ENCODE data around the gene TIGD6.
A peak's percentile ranks its signal among the peaks of the same experiment; 100 is the strongest.
"Not testable (repeated sequence)": the region's sequence is repeated elsewhere in the genome, so short reads cannot be mapped to it uniquely, and the experiment has no call there.

The TIGD6 gene

GRCh38 chr5:150000256-150000989 is at the start of gene TIGD6, which contains the start of gene HMGXB3:
TSS of gene TIGD6 (minus strand) at chr5:150000654. CDS start at chr5:149996348, 4,306 bp downstream.
TSS of gene HMGXB3 (plus strand) at chr5:150000739. CDS start at chr5:150004853, 4,114 bp downstream.
- DNase-seq, result peak; percentile 82

GRCh38 chr5:150046031-150046430 is 45.6 kb upstream of the TIGD6 start:
- DNase-seq, result no peak

DNA sequence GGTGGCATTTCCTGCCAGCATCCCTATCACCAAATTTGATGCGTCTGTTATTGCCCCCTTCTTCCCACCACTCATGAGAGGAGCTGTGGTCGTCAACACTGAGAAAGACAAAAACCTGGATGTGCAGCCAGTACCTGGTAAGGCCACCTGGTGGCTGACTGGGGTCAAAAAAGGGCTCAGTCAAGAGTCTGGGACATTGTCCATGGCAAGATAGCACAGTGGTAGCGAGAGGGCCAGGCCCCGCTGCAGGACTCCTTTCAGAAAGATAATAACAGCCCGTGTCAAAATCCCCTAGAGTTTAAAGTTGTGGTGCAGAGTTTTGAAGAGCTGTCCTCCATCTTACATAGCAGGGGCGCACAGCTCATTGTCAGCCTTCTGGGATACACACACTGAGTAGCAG is 45.1 kb upstream of the TIGD6 start:
- DNase-seq, result no peak

- DNase-seq, result no peak
These were observed 44.3 kb upstream of the TIGD6 start for GRCh38 chr5:150044712-150045111.

DNA sequence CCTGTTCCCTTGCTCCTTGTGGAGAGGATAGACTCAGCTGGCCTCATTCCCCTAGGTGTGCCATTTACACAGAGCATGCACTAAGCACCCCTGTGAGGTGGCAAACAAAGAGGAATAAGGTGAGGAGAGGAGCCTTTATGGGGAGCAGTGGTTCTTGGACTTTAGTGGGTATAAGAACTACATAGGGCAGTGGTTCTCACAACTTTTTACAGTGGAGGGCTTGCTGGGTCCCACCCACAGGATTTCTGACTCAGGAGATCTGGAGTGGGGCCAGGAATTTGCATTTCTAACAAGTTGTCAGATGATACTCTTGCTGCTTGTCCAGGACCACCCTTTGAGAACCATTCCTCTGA is 43.9 kb upstream of the TIGD6 start:
- no peak for DNase-seq

DNA sequence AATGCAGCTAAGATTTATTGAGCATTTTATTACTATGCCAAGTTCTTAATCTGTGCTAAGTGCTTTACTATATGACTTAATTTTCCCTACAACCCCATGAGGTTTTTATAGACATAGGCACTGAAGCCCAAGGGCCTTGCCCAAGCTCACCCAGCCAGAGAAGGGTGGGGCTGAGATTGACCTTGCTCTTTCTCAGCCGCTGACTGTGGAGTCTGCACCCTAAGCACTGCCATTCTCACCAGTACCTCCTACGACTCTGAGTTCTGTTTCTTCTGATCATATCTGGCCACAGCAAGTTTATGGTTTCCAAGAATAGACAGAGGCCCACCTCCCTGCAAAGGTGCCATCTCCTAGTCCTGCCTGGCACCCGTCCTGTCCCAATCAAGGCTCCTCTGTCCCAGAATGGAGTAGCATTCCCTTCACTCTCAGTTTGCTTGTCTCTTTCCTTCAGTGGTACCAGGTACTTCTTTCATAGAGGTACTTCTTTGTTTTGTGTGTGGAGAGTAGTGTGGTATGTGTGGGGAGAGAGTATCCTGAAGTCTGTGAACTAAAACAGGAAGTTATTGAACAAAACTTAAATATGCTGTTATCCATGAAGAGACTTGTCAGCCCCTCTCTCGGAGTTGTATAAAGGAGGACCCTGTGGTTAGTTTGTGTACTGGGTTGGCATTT is 43.3 kb upstream of the TIGD6 start:
- DNase-seq, result no peak

- DNase-seq, result no peak
These were observed 42.0 kb upstream of the TIGD6 start for GRCh38 chr5:150042459-150042858.

DNA sequence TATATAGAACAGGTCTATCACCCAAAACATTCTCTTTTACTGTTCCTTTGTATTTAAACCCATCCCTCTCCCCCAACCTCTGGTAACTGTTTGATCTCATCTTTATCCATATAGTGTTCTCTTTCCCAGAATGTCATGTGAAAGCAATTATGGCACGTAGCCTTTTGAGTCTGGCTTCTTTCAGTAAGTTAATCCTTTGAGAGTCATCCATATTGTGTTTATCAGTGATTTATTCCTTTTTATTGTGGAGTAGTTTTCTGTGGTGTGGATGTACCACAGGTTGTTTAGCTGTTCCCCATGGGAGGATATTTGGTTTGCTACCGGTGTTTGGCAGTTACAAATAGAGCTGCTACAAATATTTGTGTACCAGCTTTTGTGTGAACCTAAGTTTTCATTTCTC is 38.1 kb upstream of the TIGD6 start:
- no peak for DNase-seq

- no peak for DNase-seq
These were observed 36.1 kb upstream of the TIGD6 start for GRCh38 chr5:150036513-150036912.

DNA sequence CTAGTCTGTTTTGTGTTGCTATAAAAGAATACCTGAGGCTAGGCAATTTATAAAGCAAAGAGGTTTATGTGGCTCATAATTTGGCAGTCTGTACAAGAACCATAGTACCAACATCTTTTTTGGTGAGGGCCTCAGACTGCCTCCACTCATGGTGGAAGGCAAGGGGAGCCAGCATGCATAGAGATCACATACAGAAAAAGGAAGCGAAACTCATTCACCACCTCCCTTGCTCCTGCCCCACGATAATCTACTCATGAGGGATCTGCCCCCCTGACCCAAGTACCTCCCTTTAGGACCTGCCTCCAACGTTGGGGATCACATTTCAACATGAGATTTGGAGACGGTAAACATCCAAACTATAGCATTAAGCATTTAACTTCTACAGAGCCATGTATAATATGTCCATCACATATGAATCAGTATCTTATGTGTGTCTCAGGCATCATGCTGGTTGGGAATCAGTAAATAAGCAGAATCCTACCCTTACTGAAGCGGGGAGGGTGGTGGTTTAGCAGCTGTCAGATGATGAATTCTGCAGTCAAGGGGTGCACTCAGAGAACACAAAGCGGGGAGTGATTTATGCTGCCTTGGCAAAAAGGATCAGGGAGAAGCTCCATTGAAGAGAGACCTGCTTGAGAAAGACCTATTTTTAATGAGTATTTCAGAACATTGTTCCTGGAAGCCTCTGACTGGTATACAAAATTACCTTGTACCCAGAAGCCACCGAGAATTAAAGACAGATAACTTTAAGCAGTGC is 34.9 kb upstream of the TIGD6 start:
- no peak for DNase-seq

GRCh38 chr5:150034662-150035061 is 34.2 kb upstream of the TIGD6 start:
- no peak for DNase-seq

GRCh38 chr5:150033334-150033733 is 32.9 kb upstream of the TIGD6 start:
- DNase-seq, result no peak

DNA sequence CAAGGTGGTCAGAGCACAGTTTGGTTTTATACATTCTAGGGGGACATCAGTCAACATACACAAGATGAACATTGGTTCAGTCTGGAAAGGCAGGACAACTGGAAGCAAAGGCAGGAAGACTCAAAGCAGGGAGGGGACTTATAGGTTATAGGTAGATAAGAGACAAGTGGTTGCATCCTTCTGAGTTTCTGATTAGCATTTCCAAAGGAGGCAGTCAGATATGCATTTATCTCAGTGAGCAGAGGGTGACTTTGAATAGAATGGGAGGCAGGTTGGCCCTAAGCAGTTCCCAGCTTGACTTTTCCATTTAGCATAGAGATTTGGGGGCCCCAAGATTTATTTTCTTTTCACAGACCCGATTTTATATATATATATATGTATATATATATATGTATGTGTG is 27.6 kb upstream of the TIGD6 start:
- not testable (repeated sequence) for DNase-seq

DNA sequence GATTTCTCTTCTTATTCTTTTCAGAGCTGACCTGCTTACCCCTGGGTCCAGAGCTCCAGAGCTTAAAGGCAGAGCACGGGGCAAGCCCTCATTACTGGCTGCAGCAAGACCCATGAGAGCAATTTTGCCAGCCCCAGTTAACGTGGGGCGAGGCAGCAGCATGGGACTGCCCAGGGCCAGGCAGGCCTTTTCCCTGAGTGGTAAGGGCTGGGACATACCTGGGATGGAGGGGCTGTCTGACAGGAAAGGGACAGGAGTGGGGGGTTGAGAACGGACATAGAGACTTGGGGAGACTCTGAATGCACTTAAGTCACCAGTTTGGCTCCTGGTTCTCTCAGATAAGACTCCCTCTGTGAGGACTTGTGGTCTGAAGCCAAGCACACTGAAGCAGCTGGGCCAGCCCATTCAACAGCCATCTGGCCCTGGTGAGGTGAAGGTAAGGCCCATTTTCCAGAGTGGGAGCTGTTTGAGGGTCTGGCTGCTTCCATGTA is 26.3 kb upstream of the TIGD6 start:
- DNase-seq, result no peak

DNA sequence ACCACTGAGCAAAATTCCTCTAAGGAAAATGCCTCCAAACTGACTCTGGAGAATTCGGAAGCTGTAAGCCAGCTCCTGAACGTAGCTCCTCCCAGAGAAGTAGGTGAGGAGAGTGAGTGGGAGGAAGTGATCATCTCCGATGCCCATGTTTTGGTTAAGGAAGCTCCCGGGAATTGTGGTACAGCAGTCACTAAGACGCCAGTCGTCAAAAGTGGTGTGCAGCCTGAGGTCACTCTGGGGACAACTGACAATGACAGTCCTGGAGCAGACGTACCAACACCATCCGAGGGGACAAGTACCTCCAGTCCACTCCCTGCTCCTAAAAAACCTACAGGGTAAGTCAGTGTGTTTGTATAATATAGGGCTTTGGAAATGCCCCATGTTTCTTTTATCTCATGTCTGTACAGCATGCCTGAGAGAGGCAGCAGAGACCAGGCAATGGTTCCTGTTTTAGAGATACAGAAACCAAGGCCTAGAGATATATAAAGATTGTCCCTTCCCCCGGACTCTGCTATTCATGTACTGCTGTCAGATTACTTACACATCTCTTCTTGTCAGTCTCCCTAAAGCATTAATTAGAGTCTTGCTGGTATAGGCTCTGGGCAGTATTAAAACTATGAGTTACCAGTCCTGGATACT is 24.0 kb upstream of the TIGD6 start:
- DNase-seq, result no peak

GRCh38 chr5:150023136-150023535 is 22.7 kb upstream of the TIGD6 start:
- no peak for DNase-seq

- no peak for DNase-seq
These were observed 22.2 kb upstream of the TIGD6 start for GRCh38 chr5:150022681-150023080.

DNA sequence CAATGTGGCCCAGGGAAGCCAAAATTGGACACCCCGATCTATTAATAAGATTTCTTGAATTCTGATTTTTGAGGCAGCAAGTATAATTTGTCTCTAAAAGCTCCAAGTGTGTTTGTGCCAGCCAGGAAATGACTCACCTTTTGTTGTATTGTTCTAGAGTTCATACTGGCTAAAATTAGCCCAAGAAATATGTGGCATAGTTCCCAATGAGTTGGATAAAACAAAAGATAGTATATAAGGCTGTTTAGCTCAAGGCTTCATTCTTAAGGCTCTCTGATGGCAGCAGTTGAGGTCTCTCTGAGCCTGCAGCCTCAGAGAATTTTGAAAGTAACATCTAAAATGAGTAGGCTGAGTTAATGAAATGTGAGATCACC is 21.7 kb upstream of the TIGD6 start:
- no peak for DNase-seq

DNA sequence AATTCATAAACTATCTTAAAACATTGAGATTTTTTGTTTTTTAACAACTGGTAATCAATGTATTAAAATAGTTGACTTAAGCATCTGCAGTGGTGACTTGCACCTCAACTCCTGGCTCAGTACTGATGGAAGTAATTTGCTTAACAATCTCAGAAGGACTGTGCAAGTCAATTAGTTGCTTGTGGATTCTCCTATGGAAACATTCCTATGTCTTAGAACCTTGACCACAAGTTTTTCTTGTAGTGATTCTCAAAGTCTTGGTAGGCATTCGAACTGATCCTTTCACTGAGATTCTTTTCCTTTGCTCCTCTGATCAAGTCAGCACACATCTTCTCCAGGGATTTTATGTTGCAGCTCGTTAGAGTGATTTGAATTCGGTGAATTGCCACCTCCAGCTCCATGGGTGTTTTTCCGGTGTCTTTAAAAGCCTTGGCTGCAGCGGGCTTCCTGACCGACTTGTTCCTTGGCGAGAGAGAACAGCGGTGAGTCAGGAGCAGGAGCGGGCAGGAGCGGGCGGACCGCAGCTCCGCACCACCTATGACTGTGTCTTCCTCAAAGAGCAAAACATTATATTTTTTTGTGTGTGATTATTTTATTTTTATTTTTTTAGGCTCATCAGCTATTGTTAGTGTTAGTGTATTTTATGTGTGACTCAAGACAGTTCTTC is 21.2 kb upstream of the TIGD6 start:
- no peak for DNase-seq

DNA sequence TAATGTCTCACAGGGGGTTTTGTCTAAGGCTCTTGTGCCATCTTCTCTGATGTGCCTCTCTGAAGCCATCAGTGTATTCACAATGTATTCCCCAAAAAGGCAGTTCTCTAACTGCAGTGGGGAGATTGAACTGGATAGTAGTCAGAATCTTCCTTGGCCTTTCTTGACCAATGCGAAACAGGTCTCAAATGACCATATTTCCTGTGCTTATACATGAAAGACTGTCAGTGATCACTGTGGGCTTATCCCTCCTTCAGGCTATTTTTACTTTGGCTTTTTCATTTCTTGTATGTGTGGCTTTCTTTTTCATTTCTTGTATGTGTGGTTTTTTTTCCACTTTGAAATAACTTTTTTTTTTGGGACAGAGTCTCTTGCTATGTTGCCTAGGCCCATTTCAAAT is 19.8 kb upstream of the TIGD6 start:
- DNase-seq, result no peak

GRCh38 chr5:150017226-150018005 is 17.0 kb upstream of the TIGD6 start:
- DNase-seq, result no peak

- DNase-seq, result no peak
These were observed 16.1 kb upstream of the TIGD6 start for GRCh38 chr5:150016537-150016936.
